Activated naive CD8-positive, alpha-beta T cell treated with anti-CD3 and anti-CD28 coated beads for 36 hours (primary cell): ENCODE results near the gene DNALI1. TPM values are rescaled to one million over a fixed set of nuclear protein-coding genes. Genes with fewer than 3 reads are reported as not detected.

Experiments used
- DNase-seq: peaks from one replicate; pipeline ENCODE4 v3.0.0; 2021
- H3K27ac Mint-ChIP-seq: one replicate; pipeline ENCODE4 v1.8.0; 2022; ENCODE audit warnings: mild to moderate bottlenecking, moderate library complexity, mixed read lengths
- H3K27me3 Mint-ChIP-seq: one replicate; pipeline ENCODE4 v1.8.0; 2022; ENCODE audit warnings: mild to moderate bottlenecking, mixed read lengths
- H3K36me3 Mint-ChIP-seq: one replicate; pipeline ENCODE4 v1.8.0; 2021; ENCODE audit warnings: mild to moderate bottlenecking, mixed read lengths
- H3K4me1 Mint-ChIP-seq: one replicate; pipeline ENCODE4 v1.8.0; 2021; ENCODE audit warnings: mixed read lengths
- H3K4me3 Mint-ChIP-seq: one replicate; pipeline ENCODE4 v1.8.0; 2022; ENCODE audit warnings: mild to moderate bottlenecking, moderate library complexity, mixed read lengths
- H3K9me3 Mint-ChIP-seq: one replicate; pipeline ENCODE4 v1.8.0; 2022; ENCODE audit warnings: mixed read lengths
- total RNA-seq, 2 experiments: library from RNA; stranded (reverse); gene quantifications; one replicate each; pipeline ENCODE4 v1.2.3, GENCODE V29; 2021

DNALI1 gene
- total RNA-seq, 2 experiments from 2014 or later = not detected

DNA sequence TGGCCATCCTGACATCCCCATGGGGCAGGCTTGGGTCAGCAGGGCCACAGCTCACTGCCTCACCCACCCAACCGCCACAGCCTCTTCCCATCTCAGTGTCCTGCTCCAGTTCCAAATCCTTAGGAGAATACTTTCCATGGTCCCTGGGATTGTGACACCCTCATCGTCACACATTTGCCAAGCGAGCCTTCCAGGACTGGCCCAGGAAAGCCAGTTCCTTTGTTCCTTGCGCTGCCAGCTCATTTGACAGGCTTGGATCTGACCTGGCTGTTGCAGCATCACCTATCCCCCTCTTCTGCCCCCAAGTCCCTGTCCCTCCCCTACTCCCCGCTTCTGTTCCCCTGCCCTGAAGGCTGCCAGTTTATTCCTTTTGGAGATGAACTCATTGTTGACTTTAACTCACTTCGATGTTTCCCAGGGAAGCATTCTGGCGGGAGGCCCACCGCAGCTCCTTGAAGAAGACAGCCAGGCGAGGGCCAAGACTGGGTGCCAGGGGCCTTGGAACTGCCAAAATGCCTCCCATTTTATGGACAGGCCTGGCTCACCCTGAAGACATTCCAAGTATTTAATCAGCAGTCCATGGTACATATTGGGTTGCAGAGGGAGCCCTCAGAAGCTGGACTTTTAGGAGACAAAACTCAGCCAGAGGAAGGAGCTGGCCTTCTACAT, 49.2 kb downstream of the DNALI1 start:
- H3K27ac Mint-ChIP-seq = no peak overlapping the region
- no peaks in the 10 kb centered on the region for H3K9me3 Mint-ChIP-seq
- no peak for DNase-seq
- no peak overlapping the region for H3K4me3 Mint-ChIP-seq
- H3K27me3 Mint-ChIP-seq = peaks cover 11% of the 10 kb centered on the region
- peaks cover 5% of the 10 kb centered on the region for H3K4me1 Mint-ChIP-seq
- no peaks in the 10 kb centered on the region for H3K36me3 Mint-ChIP-seq

DNA sequence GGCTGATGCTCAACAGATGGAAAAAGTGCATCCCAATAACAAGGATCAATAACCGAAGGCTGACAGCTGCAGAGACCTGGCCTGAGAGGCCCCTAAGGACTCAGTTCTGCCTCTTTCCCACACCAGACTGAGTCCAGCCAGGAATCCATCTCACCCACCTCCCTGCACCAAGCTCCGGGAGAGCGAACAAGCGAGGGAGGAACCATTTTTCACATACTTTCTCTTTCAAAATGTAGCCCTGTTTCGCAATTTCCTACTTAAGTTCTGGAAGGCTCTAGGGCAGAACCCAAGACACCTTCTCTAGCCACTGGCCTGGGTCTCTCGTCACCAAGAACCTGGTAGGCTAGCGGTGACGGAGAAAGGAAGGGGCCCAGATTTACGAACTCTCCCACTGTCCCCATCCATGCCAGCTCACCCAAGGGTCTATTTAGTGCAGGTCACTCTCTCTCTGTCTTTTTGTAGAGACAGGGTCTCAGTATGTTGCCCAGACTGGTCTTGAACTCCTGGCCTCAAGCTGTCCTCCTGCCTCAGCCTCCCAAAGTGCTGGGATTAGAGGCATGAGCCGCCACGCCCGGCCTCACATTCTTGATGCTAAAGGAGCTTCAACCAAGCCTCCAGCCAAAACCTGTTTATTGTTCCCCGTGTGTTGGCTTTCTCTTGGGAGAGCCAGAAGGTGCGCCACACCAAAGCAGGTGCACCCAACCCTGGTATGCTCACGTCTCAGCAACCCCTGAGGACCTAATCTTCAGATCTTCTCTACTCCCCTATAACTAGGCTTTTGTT, 49.9 kb downstream of the DNALI1 start:
- Mint-ChIP-seq H3K27me3 (peaks cover 11% of the 10 kb centered on the region), H3K27ac (no peak overlapping the region), H3K36me3 (no peaks in the 10 kb centered on the region), H3K9me3 (no peaks in the 10 kb centered on the region), H3K4me1 (peaks cover 5% of the 10 kb centered on the region), H3K4me3 (no peak overlapping the region)
- DNase-seq = no peak

GRCh38 chr1:37609002-37609401, 52.3 kb downstream of the DNALI1 start:
- no peak overlapping the region for H3K4me3 Mint-ChIP-seq
- H3K27ac Mint-ChIP-seq = no peak overlapping the region
- no peaks in the 10 kb centered on the region for H3K36me3 Mint-ChIP-seq
- H3K27me3 Mint-ChIP-seq = peaks cover 6% of the 10 kb centered on the region
- no peaks in the 10 kb centered on the region for H3K4me1 Mint-ChIP-seq
- H3K9me3 Mint-ChIP-seq = no peaks in the 10 kb centered on the region
- DNase-seq = no peak

- no peaks in the 10 kb centered on the region for H3K36me3 Mint-ChIP-seq
- H3K27ac Mint-ChIP-seq = no peak overlapping the region
- no peaks in the 10 kb centered on the region for H3K4me1 Mint-ChIP-seq
- H3K9me3 Mint-ChIP-seq = no peaks in the 10 kb centered on the region
- H3K27me3 Mint-ChIP-seq = peaks cover 2% of the 10 kb centered on the region
- no peak for DNase-seq
- no peak overlapping the region for H3K4me3 Mint-ChIP-seq
These were observed 53.3 kb downstream of the DNALI1 start for GRCh38 chr1:37609994-37610393.

- DNase-seq = no peak
- Mint-ChIP-seq H3K27me3 (peaks cover 19% of the 10 kb centered on the region), H3K27ac (no peak overlapping the region), H3K4me1 (no peaks in the 10 kb centered on the region), H3K36me3 (no peaks in the 10 kb centered on the region), H3K9me3 (no peaks in the 10 kb centered on the region), H3K4me3 (no peak overlapping the region)
These were observed 55.4 kb downstream of the DNALI1 start for GRCh38 chr1:37612186-37612585.

GRCh38 chr1:37614105-37614504, 57.4 kb downstream of the DNALI1 start:
- no peak overlapping the region for H3K4me3 Mint-ChIP-seq
- no peaks in the 10 kb centered on the region for H3K36me3 Mint-ChIP-seq
- no peak overlapping the region for H3K27ac Mint-ChIP-seq
- no peak for DNase-seq
- peaks cover 31% of the 10 kb centered on the region for H3K27me3 Mint-ChIP-seq
- H3K9me3 Mint-ChIP-seq = no peaks in the 10 kb centered on the region
- no peaks in the 10 kb centered on the region for H3K4me1 Mint-ChIP-seq

- Mint-ChIP-seq H3K27ac (no peak overlapping the region), H3K4me3 (no peak overlapping the region), H3K27me3 (peaks cover 37% of the 10 kb centered on the region), H3K9me3 (no peaks in the 10 kb centered on the region), H3K36me3 (no peaks in the 10 kb centered on the region), H3K4me1 (no peaks in the 10 kb centered on the region)
- DNase-seq = no peak
These were observed 59.6 kb downstream of the DNALI1 start for GRCh38 chr1:37616330-37616729.

Other genes starting within 250 kb of the DNALI1 start
- gene ZC3H12A, start 82.4 kb upstream of the DNALI1 start, total RNA-seq = 10 to 100 TPM; 29.2 to 29.4 TPM
- 10 to 100 TPM; 78.3 to 83.3 TPM for gene MEAF6, start 42.2 kb upstream of the DNALI1 start, total RNA-seq
- gene SNIP1, start 2.6 kb upstream of the DNALI1 start, total RNA-seq = 10 to 100 TPM; 25.2 to 27.6 TPM
- gene GNL2, start 39.0 kb downstream of the DNALI1 start, total RNA-seq = 100 to 1,000 TPM in 1 of 2 experiments, 10 to 100 TPM in 1; 95.8 to 101 TPM
- not detected for gene RSPO1, start 78.0 kb downstream of the DNALI1 start, total RNA-seq
- 10 to 100 TPM; 60.7 to 61.9 TPM for gene CDCA8, start 135.6 kb downstream of the DNALI1 start, total RNA-seq
- not detected for gene EPHA10, start 208.2 kb downstream of the DNALI1 start, total RNA-seq
- gene MANEAL, start 236.9 kb downstream of the DNALI1 start, total RNA-seq = 1 to 10 TPM; 1.5 TPM